Cardiac muscle cell (in vitro differentiated cells and primary cell): ENCODE measurements around the gene BNIP2. TPM values are rescaled to one million over a fixed set of nuclear protein-coding genes. Genes with fewer than 3 reads are reported as not detected.
"Not testable (repeated sequence)": the region's sequence is repeated elsewhere in the genome, so short reads cannot be mapped to it uniquely, and the experiment has no call there.

Experiments used
- DNase-seq, 2 donors: peaks; one replicate each; pipeline versions ENCODE4 v3.0.0 to v3.0.0-alpha.2; 2010 to 2017; ENCODE audit warnings: low read depth in 1 of 2, low spot score in 1 of 2
- H3K27ac ChIP-seq: fragments of 200-600 bp; sonication (generic); 2 replicates; pipeline ENCODE4 v1.5.1; 2016
- H3K27me3 ChIP-seq: fragments of 200-600 bp; sonication (generic); 2 replicates; pipeline ENCODE4 v1.6.0; 2016; ENCODE audit warnings: control low read depth
- H3K36me3 ChIP-seq: fragments of 200-600 bp; sonication (generic); 2 replicates; pipeline ENCODE4 v1.5.1; 2016; ENCODE audit warnings: control low read depth
- H3K4me1 ChIP-seq: fragments of 200-600 bp; sonication (generic); 2 replicates; pipeline ENCODE4 v1.8.1; 2017; ENCODE audit warnings: low read depth, mild to moderate bottlenecking, mixed run types
- H3K4me3 ChIP-seq: fragments of 200-600 bp; sonication (generic); 2 replicates; pipeline ENCODE4 v1.5.1; 2016; ENCODE audit warnings: mild to moderate bottlenecking
- H3K9me3 ChIP-seq: fragments of 200-600 bp; sonication (generic); 2 replicates; pipeline ENCODE4 v1.5.1; 2017; ENCODE audit warnings: low read depth, mild to moderate bottlenecking, control low read depth
- polyA plus RNA-seq: library from polyadenylated mRNA; unstranded; fragments of >200 nt; fragmentation: Nextera tagmentation; extraction: Ambion mirVana; gene quantifications from 2 replicates; pipeline ENCODE4 v1.2.1, GENCODE V29; 2016
- total RNA-seq: library from RNA; depleted of rRNA; stranded (reverse); fragments of >200 nt; gene quantifications from 2 replicates; pipeline ENCODE4 v1.2.3, GENCODE V29; 2016
- TF ChIP-seq, protein P1 (sequence below): IDR thresholded peaks from 2 replicates; pipeline ENCODE4 v1.5.1; 2012; ENCODE audit warnings: low read depth, mild to moderate bottlenecking, low read length

The BNIP2 gene
- total and polyA plus RNA-seq, 2 experiments from 2014 or later: 72.2 to 150 TPM

DNA sequence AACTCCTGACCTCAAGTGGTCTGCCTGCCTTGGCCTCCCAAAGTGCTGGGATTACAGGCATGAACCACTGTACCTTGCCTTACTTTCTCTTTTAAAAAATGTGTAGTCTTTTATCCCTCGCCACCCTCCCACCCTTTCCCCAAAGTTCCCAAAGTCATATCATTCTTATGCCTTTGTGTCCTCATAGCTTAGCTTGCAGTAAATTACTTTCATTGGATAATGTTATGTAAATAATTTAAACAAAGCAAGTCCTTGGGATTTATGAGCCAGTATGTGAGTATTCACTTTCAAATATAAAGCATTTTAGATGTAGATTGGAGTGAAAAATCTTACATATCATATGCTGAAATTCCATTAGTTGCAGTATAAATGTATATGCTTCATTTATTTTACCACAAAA is 42.8 kb downstream of the BNIP2 start:
- peaks cover 31% of the 10 kb centered on the region for H3K36me3 ChIP-seq
- no peaks in the 10 kb centered on the region for H3K27me3 ChIP-seq
- TF ChIP-seq, protein P1, sequence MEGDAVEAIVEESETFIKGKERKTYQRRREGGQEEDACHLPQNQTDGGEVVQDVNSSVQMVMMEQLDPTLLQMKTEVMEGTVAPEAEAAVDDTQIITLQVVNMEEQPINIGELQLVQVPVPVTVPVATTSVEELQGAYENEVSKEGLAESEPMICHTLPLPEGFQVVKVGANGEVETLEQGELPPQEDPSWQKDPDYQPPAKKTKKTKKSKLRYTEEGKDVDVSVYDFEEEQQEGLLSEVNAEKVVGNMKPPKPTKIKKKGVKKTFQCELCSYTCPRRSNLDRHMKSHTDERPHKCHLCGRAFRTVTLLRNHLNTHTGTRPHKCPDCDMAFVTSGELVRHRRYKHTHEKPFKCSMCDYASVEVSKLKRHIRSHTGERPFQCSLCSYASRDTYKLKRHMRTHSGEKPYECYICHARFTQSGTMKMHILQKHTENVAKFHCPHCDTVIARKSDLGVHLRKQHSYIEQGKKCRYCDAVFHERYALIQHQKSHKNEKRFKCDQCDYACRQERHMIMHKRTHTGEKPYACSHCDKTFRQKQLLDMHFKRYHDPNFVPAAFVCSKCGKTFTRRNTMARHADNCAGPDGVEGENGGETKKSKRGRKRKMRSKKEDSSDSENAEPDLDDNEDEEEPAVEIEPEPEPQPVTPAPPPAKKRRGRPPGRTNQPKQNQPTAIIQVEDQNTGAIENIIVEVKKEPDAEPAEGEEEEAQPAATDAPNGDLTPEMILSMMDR: no peak

DNA sequence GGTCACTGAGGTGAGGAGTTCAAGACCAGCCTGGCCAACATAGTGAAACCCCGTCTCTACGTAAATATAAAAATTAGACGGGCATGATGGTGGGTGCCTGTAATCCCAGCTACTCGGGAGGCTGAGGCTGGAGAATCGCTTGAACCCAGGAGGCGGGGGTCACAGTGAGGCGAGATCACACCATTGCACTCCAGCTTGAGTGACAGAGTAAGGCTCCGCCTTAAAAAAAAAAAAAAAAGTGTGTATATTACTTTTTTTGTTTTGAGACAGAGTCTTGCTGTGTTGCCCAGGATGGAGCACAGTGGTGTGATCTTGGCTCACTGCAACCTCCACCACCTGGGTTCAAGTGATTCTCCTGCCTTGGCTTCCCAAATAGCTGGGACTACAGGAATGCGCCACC is 43.3 kb downstream of the BNIP2 start:
- not testable (repeated sequence) for H3K9me3 ChIP-seq, H3K27me3 ChIP-seq, H3K27ac ChIP-seq, H3K4me3 ChIP-seq, H3K4me1 ChIP-seq, DNase-seq
- H3K36me3 ChIP-seq: peaks cover 29% of the 10 kb centered on the region

More for the DNA sequence above, 42.8 kb downstream of the BNIP2 start:
- Histone ChIP-seq H3K27ac (no peak overlapping the region), H3K9me3 (no peaks in the 10 kb centered on the region), H3K4me1 (peaks cover 7% of the 10 kb centered on the region), H3K4me3 (no peak overlapping the region)
- no peak for DNase-seq

DNA sequence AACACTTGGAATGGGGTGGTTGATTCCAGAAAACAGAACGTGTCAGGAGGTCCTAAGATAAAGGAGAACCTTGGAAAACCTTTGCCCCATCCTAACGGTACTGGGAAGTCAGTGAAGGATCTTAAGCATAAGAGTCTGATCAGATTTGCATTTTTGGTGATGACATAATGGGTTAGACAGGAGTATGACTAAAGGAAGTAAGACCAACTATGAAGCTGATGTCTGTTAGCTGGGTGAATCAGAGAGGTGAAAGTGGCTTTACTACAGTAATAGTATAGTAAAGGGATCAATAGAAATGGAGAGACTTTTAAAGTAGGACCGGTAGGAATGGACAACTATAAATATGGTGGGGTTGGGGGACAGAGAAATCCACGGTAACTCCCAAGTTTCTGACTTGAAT is 44.4 kb downstream of the BNIP2 start:
- H3K4me1 ChIP-seq: no peaks in the 10 kb centered on the region
- peaks cover 29% of the 10 kb centered on the region for H3K36me3 ChIP-seq
- no peaks in the 10 kb centered on the region for H3K9me3 ChIP-seq
- no peak for DNase-seq
- TF ChIP-seq, protein P1: no peak
- no peak overlapping the region for H3K4me3 ChIP-seq
- H3K27me3 ChIP-seq: no peaks in the 10 kb centered on the region
- no peak overlapping the region for H3K27ac ChIP-seq

DNA sequence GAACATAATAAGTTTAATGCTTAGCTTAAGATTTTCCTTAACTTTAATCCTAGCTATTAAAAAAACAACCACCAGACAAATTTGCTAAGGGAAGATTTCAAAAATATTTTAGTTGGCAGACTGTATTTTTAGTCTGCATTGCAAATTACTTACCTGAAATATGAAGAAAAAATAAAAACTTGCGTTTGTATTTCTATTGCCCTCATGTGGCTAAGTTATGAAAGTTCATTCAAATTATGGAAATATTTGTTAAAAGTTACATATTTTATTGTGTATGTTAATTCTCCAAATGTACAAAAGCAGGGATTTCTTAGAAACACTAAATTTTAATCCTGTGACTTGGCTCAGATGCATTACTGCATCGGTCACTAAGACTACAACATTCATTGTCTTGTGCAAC is 46.8 kb downstream of the BNIP2 start:
- H3K9me3 ChIP-seq: no peaks in the 10 kb centered on the region
- no peaks in the 10 kb centered on the region for H3K4me1 ChIP-seq
- peak in 1 of 2 donors; percentile 5 for DNase-seq
- TF ChIP-seq, protein P1: peak; percentile 13
- H3K36me3 ChIP-seq: peaks cover 30% of the 10 kb centered on the region
- no peak overlapping the region for H3K27ac ChIP-seq
- H3K27me3 ChIP-seq: no peaks in the 10 kb centered on the region
- H3K4me3 ChIP-seq: no peak overlapping the region

DNA sequence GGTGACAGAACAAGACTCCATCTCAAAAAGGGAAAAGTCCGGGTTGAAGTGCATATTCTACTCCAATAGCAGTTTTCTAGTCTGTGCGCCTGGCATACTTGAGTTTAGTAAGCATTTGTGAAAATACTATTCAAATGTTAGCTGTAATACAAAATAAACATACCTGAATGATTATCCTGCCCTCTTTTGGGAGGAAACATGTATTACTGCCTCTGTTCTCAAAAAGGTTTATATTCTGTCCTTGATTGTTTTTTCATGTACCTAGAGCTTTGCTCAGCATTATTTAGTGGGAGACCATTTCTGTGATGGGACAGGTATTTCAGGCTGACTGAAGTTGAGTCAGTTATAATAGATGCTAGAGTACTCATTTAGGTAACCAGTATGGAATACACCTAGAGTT is 51.6 kb downstream of the BNIP2 start:
- not testable (repeated sequence) for H3K27me3 ChIP-seq, H3K9me3 ChIP-seq

DNA sequence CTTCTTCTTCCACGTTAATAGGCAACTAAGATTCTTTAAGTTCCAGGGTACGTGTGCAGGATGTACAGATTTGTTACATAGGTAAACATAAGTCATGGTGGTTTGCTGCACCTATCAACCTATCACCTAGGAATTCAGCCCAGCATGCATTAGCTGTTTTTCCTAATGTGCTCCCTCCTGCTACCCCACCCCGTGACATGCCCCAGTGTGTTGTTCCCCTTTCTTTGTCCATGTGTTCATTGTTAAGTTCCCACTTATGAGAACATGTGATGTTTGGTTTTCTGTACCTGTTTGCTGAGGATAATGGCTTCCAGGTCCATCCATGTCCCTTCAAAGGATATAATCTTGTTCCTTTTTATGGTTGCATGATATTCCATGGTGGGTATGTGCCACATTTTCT is 52.9 kb downstream of the BNIP2 start:
- TF ChIP-seq, protein P1: no peak
- no peak overlapping the region for H3K27ac ChIP-seq
- no peak overlapping the region for H3K4me3 ChIP-seq
- H3K9me3 ChIP-seq: no peaks in the 10 kb centered on the region
- no peaks in the 10 kb centered on the region for H3K4me1 ChIP-seq
- DNase-seq: no peak
- no peaks in the 10 kb centered on the region for H3K27me3 ChIP-seq
- peaks cover 18% of the 10 kb centered on the region for H3K36me3 ChIP-seq

More for the DNA sequence above, 51.6 kb downstream of the BNIP2 start:
- not testable (repeated sequence) for DNase-seq, H3K4me1 ChIP-seq, H3K4me3 ChIP-seq
- H3K36me3 ChIP-seq: peaks cover 20% of the 10 kb centered on the region
- peak overlapping the region; percentile 16 for H3K27ac ChIP-seq

DNA sequence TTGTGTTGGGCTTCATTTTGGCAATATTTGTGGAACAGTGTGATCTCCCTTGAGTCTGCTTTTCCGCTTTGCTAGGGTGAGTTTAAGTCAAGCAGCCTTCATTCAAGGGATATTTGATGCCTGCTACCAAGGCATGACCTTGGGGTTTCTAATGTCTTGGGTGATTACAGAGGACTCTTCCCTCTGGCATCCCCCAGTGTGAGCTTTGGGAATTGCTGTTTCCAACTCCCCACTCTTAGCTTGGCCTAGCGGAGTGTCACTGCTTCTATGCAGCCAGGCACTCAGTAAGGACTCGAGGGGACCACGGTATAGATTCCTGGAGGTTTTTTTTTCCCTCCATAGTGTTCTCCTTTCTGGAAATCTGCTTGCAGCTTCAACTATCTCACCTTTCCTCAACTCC is 56.4 kb downstream of the BNIP2 start:
- no peak overlapping the region for H3K4me3 ChIP-seq
- peaks cover 3% of the 10 kb centered on the region for H3K36me3 ChIP-seq
- H3K27me3 ChIP-seq: no peaks in the 10 kb centered on the region
- no peak overlapping the region for H3K27ac ChIP-seq
- H3K9me3 ChIP-seq: no peaks in the 10 kb centered on the region
- DNase-seq: peak; percentile 26 to 58
- TF ChIP-seq, protein P1: peak; percentile 53
- no peaks in the 10 kb centered on the region for H3K4me1 ChIP-seq
